PC-9 (cell line): ENCODE measurements around the gene ALG10B.

ENCODE experiments used
- EZH2 ChIP-seq: fragments of 200-600 bp; sonication (generic); IDR thresholded peaks from 2 replicates; pipeline ENCODE4 v1.8.0; 2017; ENCODE audit warnings: antibody characterized with exemption, low read depth
- TF ChIP-seq, protein P1 (sequence below): fragments of 200-600 bp; sonication (generic); conservative IDR thresholded peaks from 2 replicates; pipeline ENCODE4 v1.6.1; 2017; ENCODE audit warnings: mixed run types, antibody characterized with exemption, mild to moderate bottlenecking, moderate library complexity

DNA sequence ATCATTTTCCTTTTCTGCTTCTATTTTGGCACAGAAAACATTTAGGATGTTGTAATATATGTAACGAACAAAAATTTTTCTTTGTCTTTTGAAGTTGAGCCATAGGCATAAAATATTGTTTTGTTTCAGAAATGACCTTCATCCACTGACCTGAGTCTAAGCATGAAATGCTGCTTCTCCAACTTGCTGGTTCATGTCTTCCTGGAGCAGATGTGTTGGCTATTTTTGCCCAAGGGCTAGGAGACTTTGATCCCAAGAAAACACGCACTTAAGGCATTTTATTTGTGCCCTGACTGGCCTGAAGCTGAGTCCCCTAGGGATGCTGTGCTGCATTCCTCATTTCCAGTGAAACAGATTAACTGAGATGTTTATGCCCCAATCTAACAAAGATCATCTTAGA lies 27.2 kb upstream of the ALG10B start:
- TF ChIP-seq, protein P1, sequence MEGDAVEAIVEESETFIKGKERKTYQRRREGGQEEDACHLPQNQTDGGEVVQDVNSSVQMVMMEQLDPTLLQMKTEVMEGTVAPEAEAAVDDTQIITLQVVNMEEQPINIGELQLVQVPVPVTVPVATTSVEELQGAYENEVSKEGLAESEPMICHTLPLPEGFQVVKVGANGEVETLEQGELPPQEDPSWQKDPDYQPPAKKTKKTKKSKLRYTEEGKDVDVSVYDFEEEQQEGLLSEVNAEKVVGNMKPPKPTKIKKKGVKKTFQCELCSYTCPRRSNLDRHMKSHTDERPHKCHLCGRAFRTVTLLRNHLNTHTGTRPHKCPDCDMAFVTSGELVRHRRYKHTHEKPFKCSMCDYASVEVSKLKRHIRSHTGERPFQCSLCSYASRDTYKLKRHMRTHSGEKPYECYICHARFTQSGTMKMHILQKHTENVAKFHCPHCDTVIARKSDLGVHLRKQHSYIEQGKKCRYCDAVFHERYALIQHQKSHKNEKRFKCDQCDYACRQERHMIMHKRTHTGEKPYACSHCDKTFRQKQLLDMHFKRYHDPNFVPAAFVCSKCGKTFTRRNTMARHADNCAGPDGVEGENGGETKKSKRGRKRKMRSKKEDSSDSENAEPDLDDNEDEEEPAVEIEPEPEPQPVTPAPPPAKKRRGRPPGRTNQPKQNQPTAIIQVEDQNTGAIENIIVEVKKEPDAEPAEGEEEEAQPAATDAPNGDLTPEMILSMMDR = no peak
- no peak for TF ChIP-seq EZH2
